Gastroesophageal sphincter (tissue), 4 donors: ENCODE data around the gene DSG2. TPM values are rescaled to one million over a fixed set of nuclear protein-coding genes. Genes with fewer than 3 reads are reported as not detected.

Experiments used
- ATAC-seq: fragments of 150-250 bp; one replicate; pipeline ENCODE4 v1.9.1; 2016; ENCODE audit warnings: mild to moderate bottlenecking, moderate library complexity
- H3K27ac ChIP-seq, 4 donors: fragments of 200-600 bp; sonication (generic) in 3 of 4; 1 replicate in 3 of 4; 2 replicates in 1 of 4; pipeline ENCODE4 v1.5.1; 2016 to 2019
- H3K27me3 ChIP-seq: fragments of 200-600 bp; sonication (generic); one replicate; pipeline ENCODE4 v1.5.1; 2019
- H3K36me3 ChIP-seq, 2 donors: fragments of 200-600 bp; sonication (generic); one replicate each; pipeline ENCODE4 v1.5.1; 2019; ENCODE audit warnings: control low read depth in 1 of 2
- H3K4me1 ChIP-seq, 3 donors: fragments of 200-600 bp; sonication (generic); 1 replicate in 2 of 3; 2 replicates in 1 of 3; pipeline ENCODE4 v1.5.1; 2016 to 2019; ENCODE audit warnings: control low read depth in 2 of 3
- H3K4me3 ChIP-seq, 2 donors: fragments of 200-600 bp; sonication (generic); one replicate each; pipeline ENCODE4 v1.5.1; 2019; ENCODE audit warnings: mild to moderate bottlenecking in 1 of 2, moderate library complexity in 1 of 2
- H3K9me3 ChIP-seq, 3 donors: fragments of 200-600 bp; sonication (generic); one replicate each; pipeline ENCODE4 v1.5.1; 2017 to 2019; ENCODE audit warnings: control low read depth in 2 of 3
- EP300 ChIP-seq: sonication (generic); formaldehyde crosslinking; IDR thresholded peaks from one replicate; pipeline ENCODE4 v1.6.1; 2017; ENCODE audit warnings: antibody characterized with exemption, mild to moderate bottlenecking
- POLR2A ChIP-seq, 2 donors: fragments of 450-650 bp; IDR thresholded peaks; one replicate each; pipeline ENCODE4 v1.6.1; 2017; ENCODE audit warnings: antibody characterized with exemption in 2 of 2, mild to moderate bottlenecking in 2 of 2, moderate library complexity in 1 of 2
- POLR2AphosphoS5 ChIP-seq: sonication (generic); formaldehyde crosslinking; IDR thresholded peaks from one replicate; pipeline ENCODE4 v1.6.1; 2017; ENCODE audit warnings: antibody characterized with exemption
- WGBS, 2 donors: methylation state at CpG; one replicate each; pipeline ENCODE4 v1.1.5; 2018; ENCODE audit warnings: low coverage in 1 of 2; 5-methylcytosine and 5-hydroxymethylcytosine counted together
- total RNA-seq, 4 donors: library from RNA; depleted of rRNA; stranded (reverse); fragments of >200 nt; gene quantifications; one replicate each; pipeline ENCODE4 v1.1.0, GENCODE V29; 2016
- TF ChIP-seq, protein P1 (sequence below), 4 experiments: fragments of 200-600 bp in 2 of 4; fragments of 450-650 bp in 2 of 4; sonication (generic) in 1 of 4; IDR thresholded peaks; one replicate each; pipeline ENCODE4 v1.5.1; 2017 to 2019; ENCODE audit warnings: antibody characterized with exemption in 4 of 4, mild to moderate bottlenecking in 2 of 4, moderate library complexity in 2 of 4

DSG2 gene
- total RNA-seq, 4 donors from 2014 or later = 1.4 to 11.4 (median 2.8) TPM

- WGBS, 2 donors = 24 to 28% methylated on average over 13 to 18 of the region's 22 CpGs
- peak; percentile 22 for ATAC-seq
- Histone ChIP-seq H3K9me3 (no peaks in the 10 kb centered on the region), H3K36me3 (no peaks in the 10 kb centered on the region), H3K27me3 (peaks cover 40% of the 10 kb centered on the region), H3K27ac (peak overlapping the region in 1 of 4 donors; percentile 54), H3K4me1 (peaks cover 0 to 18% (median 7%) of the 10 kb centered on the region in 3 donors), H3K4me3 (peak overlapping the region; percentile 42 to 58)
- TF ChIP-seq, protein P1, sequence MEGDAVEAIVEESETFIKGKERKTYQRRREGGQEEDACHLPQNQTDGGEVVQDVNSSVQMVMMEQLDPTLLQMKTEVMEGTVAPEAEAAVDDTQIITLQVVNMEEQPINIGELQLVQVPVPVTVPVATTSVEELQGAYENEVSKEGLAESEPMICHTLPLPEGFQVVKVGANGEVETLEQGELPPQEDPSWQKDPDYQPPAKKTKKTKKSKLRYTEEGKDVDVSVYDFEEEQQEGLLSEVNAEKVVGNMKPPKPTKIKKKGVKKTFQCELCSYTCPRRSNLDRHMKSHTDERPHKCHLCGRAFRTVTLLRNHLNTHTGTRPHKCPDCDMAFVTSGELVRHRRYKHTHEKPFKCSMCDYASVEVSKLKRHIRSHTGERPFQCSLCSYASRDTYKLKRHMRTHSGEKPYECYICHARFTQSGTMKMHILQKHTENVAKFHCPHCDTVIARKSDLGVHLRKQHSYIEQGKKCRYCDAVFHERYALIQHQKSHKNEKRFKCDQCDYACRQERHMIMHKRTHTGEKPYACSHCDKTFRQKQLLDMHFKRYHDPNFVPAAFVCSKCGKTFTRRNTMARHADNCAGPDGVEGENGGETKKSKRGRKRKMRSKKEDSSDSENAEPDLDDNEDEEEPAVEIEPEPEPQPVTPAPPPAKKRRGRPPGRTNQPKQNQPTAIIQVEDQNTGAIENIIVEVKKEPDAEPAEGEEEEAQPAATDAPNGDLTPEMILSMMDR (IDR thresholded peaks at IDR 0.05) = no peak
- no peak for TF ChIP-seq POLR2AphosphoS5
- TF ChIP-seq EP300 = no peak
- no peak for TF ChIP-seq POLR2A (IDR thresholded peaks at IDR 0.05)
Observed at GRCh38 chr18:31498574-31499524, 872 bp downstream of the DSG2 start.

- no peak for ATAC-seq
- Histone ChIP-seq H3K36me3 (no peaks in the 10 kb centered on the region), H3K27ac (no peak overlapping the region), H3K27me3 (peaks cover 40% of the 10 kb centered on the region), H3K9me3 (no peaks in the 10 kb centered on the region), H3K4me3 (no peak overlapping the region), H3K4me1 (peaks cover 0 to 18% (median 7%) of the 10 kb centered on the region in 3 donors)
- TF ChIP-seq POLR2A (IDR thresholded peaks at IDR 0.05) (no peak), POLR2AphosphoS5 (no peak), EP300 (no peak)
- TF ChIP-seq, protein P1 (IDR thresholded peaks at IDR 0.05) = no peak
- WGBS, 2 donors = 69 to 78% methylated on average over 3 to 5 of the region's 6 CpGs
Observed at GRCh38 chr18:31500051-31500688, 2.2 kb downstream of the DSG2 start.

DNA sequence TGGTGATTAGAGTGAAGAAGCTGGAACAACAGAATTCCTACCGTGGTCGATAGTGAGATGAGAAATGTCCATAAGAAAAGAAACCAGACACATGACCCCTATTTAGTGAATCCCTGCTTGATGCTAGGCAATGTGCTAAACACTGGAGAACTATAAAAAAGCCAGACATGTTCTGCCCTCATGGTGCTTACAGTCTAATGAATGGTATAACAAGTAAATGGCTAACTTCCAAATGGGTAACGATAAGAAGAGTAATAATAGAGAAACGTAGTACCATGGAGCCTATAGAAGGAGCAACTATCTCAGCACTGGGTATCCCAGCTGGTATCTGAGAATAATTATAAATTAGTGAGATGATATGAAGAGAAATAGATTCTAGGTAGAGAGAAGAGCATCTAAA, 5.0 kb downstream of the DSG2 start:
- peaks cover 0 to 12% (median 7%) of the 10 kb centered on the region in 3 donors for H3K4me1 ChIP-seq
- no peak overlapping the region for H3K27ac ChIP-seq
- TF ChIP-seq EP300 = no peak
- no peak for TF ChIP-seq POLR2A (IDR thresholded peaks at IDR 0.05)
- TF ChIP-seq POLR2AphosphoS5 = no peak
- TF ChIP-seq, protein P1 (IDR thresholded peaks at IDR 0.05) = no peak
- WGBS, 2 donors = 90 to 100% methylated on average over 4 of the region's 4 CpGs
- no peaks in the 10 kb centered on the region for H3K9me3 ChIP-seq
- ATAC-seq = no peak
- H3K27me3 ChIP-seq = peaks cover 31% of the 10 kb centered on the region
- no peak overlapping the region for H3K4me3 ChIP-seq
- H3K36me3 ChIP-seq = no peaks in the 10 kb centered on the region

DNA sequence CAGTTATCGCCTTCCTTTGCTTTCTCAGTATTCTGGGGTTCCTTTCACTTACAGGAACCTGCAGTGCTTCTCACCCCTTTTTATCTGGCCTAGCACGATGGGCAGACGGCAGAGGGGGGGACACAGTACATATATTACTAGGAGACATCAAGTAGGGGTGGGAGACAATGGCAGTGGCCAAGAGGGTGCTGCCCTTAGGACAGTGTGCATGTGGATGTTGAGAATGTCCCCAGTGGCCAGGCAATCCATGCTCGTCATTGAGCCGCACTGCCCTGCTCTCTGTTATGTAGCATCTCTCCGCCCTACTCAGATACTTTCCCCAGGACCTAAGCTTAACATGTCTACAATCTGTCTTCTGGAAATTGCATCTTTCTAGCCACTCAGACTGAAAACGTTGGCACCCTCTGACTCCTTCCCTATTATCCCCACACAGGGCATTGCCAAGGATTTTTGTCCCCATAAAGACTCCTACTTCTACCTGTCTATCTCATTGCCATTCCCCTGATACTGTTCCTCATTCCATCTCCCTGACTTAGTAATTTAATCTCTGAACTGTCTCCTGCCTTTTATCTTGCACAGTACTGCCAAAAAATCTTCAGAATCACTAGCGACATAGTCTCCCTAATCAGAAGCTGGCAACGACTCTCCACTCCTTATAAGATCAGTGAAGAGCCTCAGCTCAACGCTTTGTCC, 6.6 kb downstream of the DSG2 start:
- WGBS, 2 donors = 78 to 87% methylated on average over 7 to 8 of the region's 10 CpGs
- no peak for TF ChIP-seq POLR2A (IDR thresholded peaks at IDR 0.05)
- TF ChIP-seq, protein P1 (IDR thresholded peaks at IDR 0.05) = no peak
- TF ChIP-seq POLR2AphosphoS5 = no peak
- TF ChIP-seq EP300 = no peak
- ATAC-seq = no peak
- no peaks in the 10 kb centered on the region for H3K9me3 ChIP-seq
- H3K4me1 ChIP-seq = no peaks in the 10 kb centered on the region
- H3K27me3 ChIP-seq = peaks cover 19% of the 10 kb centered on the region
- H3K36me3 ChIP-seq = no peaks in the 10 kb centered on the region
- no peak overlapping the region for H3K4me3 ChIP-seq
- H3K27ac ChIP-seq = no peak overlapping the region
